Uterus (tissue), 4 donors: ENCODE results near the gene LUC7L2. TPM values are rescaled to one million over a fixed set of nuclear protein-coding genes. Genes with fewer than 3 reads are reported as not detected.
"Not testable (repeated sequence)": the region's sequence is repeated elsewhere in the genome, so short reads cannot be mapped to it uniquely, and the experiment has no call there.

Source experiments
- DNase-seq, 2 donors: peaks; one replicate each; pipeline ENCODE4 v3.0.0-alpha.2; 2019 to 2020
- H3K27ac ChIP-seq, 2 donors: fragments of 200-600 bp; sonication (generic); 1 replicate in 1 of 2; 2 replicates in 1 of 2; pipeline ENCODE4 v1.5.1; 2016 to 2018
- H3K27me3 ChIP-seq, 2 donors: fragments of 200-600 bp; sonication (generic); one replicate each; pipeline ENCODE4 v1.5.1; 2018 to 2019; ENCODE audit warnings: control low read depth in 1 of 2
- H3K36me3 ChIP-seq, 2 donors: fragments of 200-600 bp; sonication (generic); one replicate each; pipeline ENCODE4 v1.5.1; 2019; ENCODE audit warnings: control low read depth in 1 of 2
- H3K4me1 ChIP-seq, 2 donors: fragments of 200-600 bp; sonication (generic); one replicate each; pipeline ENCODE4 v1.5.1; 2018 to 2019; ENCODE audit warnings: control low read depth in 1 of 2
- H3K4me3 ChIP-seq, 2 donors: fragments of 200-600 bp; sonication (generic); 1 replicate in 1 of 2; 2 replicates in 1 of 2; pipeline ENCODE4 v1.5.1; 2018 to 2019; ENCODE audit warnings: mild to moderate bottlenecking in 1 of 2
- H3K9me3 ChIP-seq, 2 donors: fragments of 200-600 bp; sonication (generic); one replicate each; pipeline ENCODE4 v1.5.1; 2019; ENCODE audit warnings: control low read depth in 1 of 2
- POLR2A ChIP-seq, 2 donors: fragments of 450-650 bp; IDR thresholded peaks; one replicate each; pipeline ENCODE4 v1.6.1; 2016; ENCODE audit warnings: antibody characterized with exemption in 2 of 2, mild to moderate bottlenecking in 1 of 2, moderate library complexity in 1 of 2
- intact Hi-C: fragments of 100-400 bp; cut with DNase I; formaldehyde crosslinking; loops from one replicate; pipeline ENCODE4 v1.15.1; 2023; ENCODE audit warnings: low total_unique reads
- total RNA-seq, 4 donors: library from RNA; depleted of rRNA in 3 of 4; stranded (reverse); fragments of >200 nt in 3 of 4; gene quantifications; one replicate each; pipeline versions ENCODE4 v1.1.0 to v1.2.4, GENCODE V29; 2014 to 2023
- TF ChIP-seq, protein P1 (sequence below), 4 experiments: fragments of 200-600 bp in 2 of 4; fragments of 450-650 bp in 2 of 4; sonication (generic) in 2 of 4; IDR thresholded peaks; one replicate each; pipeline ENCODE4 v1.5.1; 2016 to 2019; ENCODE audit warnings: antibody characterized with exemption in 4 of 4, mild to moderate bottlenecking in 2 of 4, moderate library complexity in 1 of 4
- donor health status: DM: yes; HTN: yes; CAD: no.

Gene LUC7L2
- total RNA-seq, 4 donors from 2014 or later, result 37.4 to 142 (median 72.6) TPM

GRCh38 chr7:139397192-139397591 is 37.5 kb downstream of the LUC7L2 start:
- H3K4me1 ChIP-seq, result no peaks in the 10 kb centered on the region
- no peaks in the 10 kb centered on the region for H3K9me3 ChIP-seq
- no peaks in the 10 kb centered on the region for H3K27me3 ChIP-seq
- no peak overlapping the region for H3K4me3 ChIP-seq
- H3K36me3 ChIP-seq, result no peaks in the 10 kb centered on the region
- DNase-seq, result no peak
- no peak for TF ChIP-seq POLR2A (IDR thresholded peaks at IDR 0.05)
- TF ChIP-seq, protein P1, sequence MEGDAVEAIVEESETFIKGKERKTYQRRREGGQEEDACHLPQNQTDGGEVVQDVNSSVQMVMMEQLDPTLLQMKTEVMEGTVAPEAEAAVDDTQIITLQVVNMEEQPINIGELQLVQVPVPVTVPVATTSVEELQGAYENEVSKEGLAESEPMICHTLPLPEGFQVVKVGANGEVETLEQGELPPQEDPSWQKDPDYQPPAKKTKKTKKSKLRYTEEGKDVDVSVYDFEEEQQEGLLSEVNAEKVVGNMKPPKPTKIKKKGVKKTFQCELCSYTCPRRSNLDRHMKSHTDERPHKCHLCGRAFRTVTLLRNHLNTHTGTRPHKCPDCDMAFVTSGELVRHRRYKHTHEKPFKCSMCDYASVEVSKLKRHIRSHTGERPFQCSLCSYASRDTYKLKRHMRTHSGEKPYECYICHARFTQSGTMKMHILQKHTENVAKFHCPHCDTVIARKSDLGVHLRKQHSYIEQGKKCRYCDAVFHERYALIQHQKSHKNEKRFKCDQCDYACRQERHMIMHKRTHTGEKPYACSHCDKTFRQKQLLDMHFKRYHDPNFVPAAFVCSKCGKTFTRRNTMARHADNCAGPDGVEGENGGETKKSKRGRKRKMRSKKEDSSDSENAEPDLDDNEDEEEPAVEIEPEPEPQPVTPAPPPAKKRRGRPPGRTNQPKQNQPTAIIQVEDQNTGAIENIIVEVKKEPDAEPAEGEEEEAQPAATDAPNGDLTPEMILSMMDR (IDR thresholded peaks at IDR 0.05), result no peak
- intact Hi-C loops, result no loop called here
- H3K27ac ChIP-seq, result no peak overlapping the region

DNA sequence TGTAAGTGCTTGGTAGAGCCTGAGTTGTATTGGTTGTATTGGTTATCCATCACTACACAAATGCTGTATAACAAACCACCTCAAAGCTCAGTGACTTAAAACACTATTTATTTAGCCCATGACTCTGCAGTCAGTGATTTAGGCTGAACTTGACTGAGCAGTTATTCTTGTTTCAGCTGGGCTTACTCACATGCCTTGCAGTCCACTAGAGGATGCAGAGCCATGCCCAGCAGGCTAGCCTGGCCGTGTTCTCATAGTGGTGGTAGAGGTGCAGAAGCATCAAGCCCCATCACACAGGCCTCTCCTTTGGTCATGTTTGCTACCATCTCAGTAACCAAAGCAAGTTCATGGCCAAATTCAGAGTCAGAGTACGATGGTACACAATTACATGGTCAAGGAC is 43.9 kb downstream of the LUC7L2 start:
- no peak overlapping the region for H3K4me3 ChIP-seq
- H3K27me3 ChIP-seq, result no peaks in the 10 kb centered on the region
- no peaks in the 10 kb centered on the region for H3K4me1 ChIP-seq
- no peaks in the 10 kb centered on the region for H3K36me3 ChIP-seq
- no peaks in the 10 kb centered on the region for H3K9me3 ChIP-seq
- no peak overlapping the region for H3K27ac ChIP-seq
- no peak for DNase-seq
- no peak for TF ChIP-seq POLR2A (IDR thresholded peaks at IDR 0.05)
- TF ChIP-seq, protein P1 (IDR thresholded peaks at IDR 0.05), result no peak
- intact Hi-C loops, result no loop called here

DNA sequence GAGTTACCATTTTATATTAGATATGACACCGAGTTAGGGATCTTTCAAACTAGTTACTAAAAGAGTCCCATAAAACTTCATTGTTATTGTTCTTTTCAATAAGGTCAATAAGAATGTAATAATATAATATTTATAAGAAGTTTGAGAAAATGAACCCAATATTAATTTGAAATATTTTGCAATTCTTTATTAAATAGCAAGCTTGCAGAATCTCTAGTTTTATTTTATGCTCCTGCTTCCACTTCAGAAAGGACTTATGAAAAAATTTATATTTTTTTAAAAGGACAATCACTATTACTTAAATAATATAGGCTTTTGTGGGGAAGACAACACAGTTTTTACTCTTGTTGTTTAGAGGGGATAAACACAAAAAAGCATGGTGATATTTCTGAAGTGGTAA is 47.9 kb downstream of the LUC7L2 start:
- Histone ChIP-seq H3K27me3 (no peaks in the 10 kb centered on the region), H3K36me3 (no peaks in the 10 kb centered on the region), H3K27ac (no peak overlapping the region), H3K9me3 (no peaks in the 10 kb centered on the region), H3K4me3 (no peak overlapping the region), H3K4me1 (no peaks in the 10 kb centered on the region)
- no peak for DNase-seq
- no peak for TF ChIP-seq POLR2A (IDR thresholded peaks at IDR 0.05)
- TF ChIP-seq, protein P1 (IDR thresholded peaks at IDR 0.05), result no peak
- intact Hi-C loops, result no loop called here

- DNase-seq, H3K27ac ChIP-seq, H3K36me3 ChIP-seq, H3K4me1 ChIP-seq, H3K4me3 ChIP-seq, intact Hi-C loops, H3K27me3 ChIP-seq, H3K9me3 ChIP-seq: not testable (repeated sequence)
These were observed 55.2 kb downstream of the LUC7L2 start for GRCh38 chr7:139414743-139415402.

DNA sequence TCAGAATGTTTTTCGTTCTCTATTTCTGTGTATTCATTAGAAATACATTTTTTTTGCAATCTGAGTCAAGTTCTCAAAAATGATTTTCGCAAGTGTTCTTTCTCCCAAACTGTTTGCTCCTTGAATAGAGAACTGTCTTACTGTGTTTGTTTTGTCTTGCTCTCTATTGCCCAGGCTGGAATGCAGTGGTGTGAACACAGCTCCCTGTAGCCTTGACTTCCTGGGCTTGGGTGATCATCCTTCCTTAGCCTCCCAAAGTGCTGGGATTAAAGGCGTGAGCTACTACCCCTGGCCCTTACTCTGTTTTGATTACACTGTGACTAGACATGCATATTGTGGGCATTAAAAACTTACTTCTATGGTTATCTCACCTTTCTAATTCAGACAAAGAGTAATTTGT is 56.7 kb downstream of the LUC7L2 start:
- Histone ChIP-seq H3K9me3 (no peaks in the 10 kb centered on the region), H3K4me1 (no peaks in the 10 kb centered on the region), H3K27ac (no peak overlapping the region), H3K36me3 (no peaks in the 10 kb centered on the region), H3K27me3 (no peaks in the 10 kb centered on the region), H3K4me3 (no peak overlapping the region)
- DNase-seq, result no peak
- TF ChIP-seq POLR2A (IDR thresholded peaks at IDR 0.05), result no peak
- TF ChIP-seq, protein P1 (IDR thresholded peaks at IDR 0.05), result no peak
- intact Hi-C loops, result no loop called here

- H3K4me1 ChIP-seq, result no peaks in the 10 kb centered on the region
- no peak overlapping the region for H3K4me3 ChIP-seq
- TF ChIP-seq, protein P1 (IDR thresholded peaks at IDR 0.05), result no peak
- no peak for TF ChIP-seq POLR2A (IDR thresholded peaks at IDR 0.05)
- H3K27me3 ChIP-seq, result no peaks in the 10 kb centered on the region
- intact Hi-C loops, result no loop called here
- no peaks in the 10 kb centered on the region for H3K9me3 ChIP-seq
- H3K36me3 ChIP-seq, result no peaks in the 10 kb centered on the region
- no peak for DNase-seq
- H3K27ac ChIP-seq, result no peak overlapping the region
These were observed 57.8 kb downstream of the LUC7L2 start for GRCh38 chr7:139417478-139417877.
